Activated T-cell treated with anti-CD3 and anti-CD28 coated beads, Interleukin-2, amount 50 U/mL, for 4 hours (primary cell): Measurements from ENCODE around the gene ZDHHC11. TPM values are rescaled to one million over a fixed set of nuclear protein-coding genes. Genes with fewer than 3 reads are reported as not detected.
A peak's percentile ranks its signal among the peaks of the same experiment; 100 is the strongest.

Experiments
- ATAC-seq, 2 donors: fragments of 200-7000 bp; cut with Tn5 transposase; one replicate each; pipeline ENCODE4 v1.10.0; 2021
- DNase-seq: peaks from one replicate; pipeline ENCODE4 v3.0.0-alpha.2; 2020
- H3K27me3 Mint-ChIP-seq: one replicate; pipeline ENCODE4 v1.8.0; 2021; ENCODE audit warnings: low read depth, mixed read lengths
- H3K36me3 Mint-ChIP-seq: one replicate; pipeline ENCODE4 v1.8.0; 2022; ENCODE audit warnings: mixed read lengths; ENCODE audit not compliant: insufficient read depth
- H3K4me1 Mint-ChIP-seq: one replicate; pipeline ENCODE4 v1.8.0; 2021; ENCODE audit warnings: low read depth, mixed read lengths
- H3K4me3 Mint-ChIP-seq: one replicate; pipeline ENCODE4 v1.8.0; 2021; ENCODE audit warnings: mild to moderate bottlenecking, moderate library complexity, mixed read lengths
- H3K9me3 Mint-ChIP-seq: one replicate; pipeline ENCODE4 v1.8.0; 2021; ENCODE audit warnings: mixed read lengths
- total RNA-seq, 3 donors: library from RNA; stranded (reverse); gene quantifications; one replicate each; pipeline ENCODE4 v1.2.1, GENCODE V29; 2021

The ZDHHC11 gene
- total RNA-seq, 3 donors from 2014 or later, result 6.0 to 7.0 (median 6.2) TPM

GRCh38 chr5:746258-746761 lies 104.5 kb downstream of the ZDHHC11 start:
- no peak for DNase-seq
- ATAC-seq, result peak in 1 of 2 donors; percentile 20
- H3K4me3 Mint-ChIP-seq, result no peak overlapping the region
- H3K36me3 Mint-ChIP-seq, result no peaks in the 10 kb centered on the region
- H3K9me3 Mint-ChIP-seq, result no peaks in the 10 kb centered on the region
- peaks cover 2% of the 10 kb centered on the region for H3K27me3 Mint-ChIP-seq
- no peaks in the 10 kb centered on the region for H3K4me1 Mint-ChIP-seq

Other genes starting within 250 kb of the ZDHHC11 start
- 10 to 100 TPM; 19.7 to 20.4 (median 19.9) TPM for gene CEP72, start 238.6 kb downstream of the ZDHHC11 start, total RNA-seq
- gene TPPP, start 157.6 kb downstream of the ZDHHC11 start, total RNA-seq, result under 1 TPM; 0.08 to 0.19 (median 0.08) TPM
- gene ZDHHC11B, start 66.3 kb downstream of the ZDHHC11 start, total RNA-seq, result under 1 TPM; 0.21 to 0.66 (median 0.30) TPM
- 10 to 100 TPM; 60.9 to 67.7 (median 64.6) TPM for gene BRD9, start 41.8 kb upstream of the ZDHHC11 start, total RNA-seq
- 10 to 100 TPM; 11.2 to 21.5 (median 18.5) TPM for gene TRIP13, start 41.9 kb upstream of the ZDHHC11 start, total RNA-seq
- under 1 TPM; 0.54 to 0.94 (median 0.58) TPM for gene NKD2, start 157.8 kb upstream of the ZDHHC11 start, total RNA-seq